Measurements from ENCODE around the gene AFP. TPM values are rescaled to one million over a fixed set of nuclear protein-coding genes. Genes with fewer than 3 reads are reported as not detected.

Gene AFP
- polyA plus RNA-seq, 3 donors = not detected

GRCh38 chr4:73470728-73471127 is 34.7 kb downstream of the AFP start:
- peaks cover 0 to 4% (median 2%) of the 10 kb centered on the region in 3 donors for H3K27me3 Mint-ChIP-seq (ENCODE audit: low read depth in 3 of 3)
- DNase-seq = no peak
- intact Hi-C loops (cut with micrococcal nuclease) = no loop called here
- H3K4me3 Mint-ChIP-seq = no peak overlapping the region
- H2AFZ ChIP-seq (ENCODE audit: insufficient read depth, low read depth, low read length, poor library complexity, severe bottlenecking) = no peak overlapping the region
- no peaks in the 10 kb centered on the region for H3K79me2 ChIP-seq (ENCODE audit: insufficient read depth, low read length)
- no peaks in the 10 kb centered on the region for H3K4me1 Mint-ChIP-seq
- H3K9me3 Mint-ChIP-seq = peaks cover 11 to 24% (median 17%) of the 10 kb centered on the region in 7 donors
- WGBS (ENCODE audit: insufficient coverage) = no CpG with 5 or more reads among the region's 1 CpG
- TF ChIP-seq CTCF (IDR thresholded peaks at IDR 0.05) = no peak
- H3K9ac ChIP-seq (ENCODE audit: insufficient read depth, low read length, poor library complexity, severe bottlenecking) = no peak overlapping the region
- no peaks in the 10 kb centered on the region for H3K27me3 ChIP-seq (ENCODE audit: control insufficient read depth in 2 of 2, insufficient read depth in 2 of 2, low read length in 2 of 2)
- H3K9me3 ChIP-seq (replicated peaks in 1 of 2; ENCODE audit: control insufficient read depth in 1 of 2, insufficient read depth in 1 of 2, low read length in 2 of 2) = peaks cover 3 to 8% of the 10 kb centered on the region in 2 donors
- no peak overlapping the region for H3K4me3 ChIP-seq (replicated peaks in 1 of 3; ENCODE audit: low read depth in 2 of 3, low read length in 3 of 3)
- H3K4me1 ChIP-seq (ENCODE audit: control insufficient read depth in 1 of 2, insufficient read depth in 2 of 2, low read length in 2 of 2) = no peaks in the 10 kb centered on the region
- no peak overlapping the region for H3K27ac Mint-ChIP-seq
- H4K20me1 ChIP-seq (ENCODE audit: insufficient read depth, low read length) = no peaks in the 10 kb centered on the region
- H3K36me3 ChIP-seq (replicated peaks in 1 of 2; ENCODE audit: control insufficient read depth in 1 of 2, insufficient read depth in 2 of 2, low read length in 2 of 2) = no peaks in the 10 kb centered on the region
- H3K4me2 ChIP-seq (replicated peaks; ENCODE audit: extremely low read depth, low read length, poor library complexity, severe bottlenecking) = no peak overlapping the region
- H3K27ac ChIP-seq (ENCODE audit: low read depth in 1 of 2, low read length in 2 of 2) = no peak overlapping the region
- H3K36me3 Mint-ChIP-seq = no peaks in the 10 kb centered on the region

- H3K4me3 Mint-ChIP-seq = no peak overlapping the region
- TF ChIP-seq CTCF (IDR thresholded peaks at IDR 0.05) = no peak
- Histone ChIP-seq H3K79me2 (ENCODE audit: insufficient read depth, low read length) (no peaks in the 10 kb centered on the region), H3K27ac (ENCODE audit: low read depth in 1 of 2, low read length in 2 of 2) (no peak overlapping the region), H3K36me3 (replicated peaks in 1 of 2; ENCODE audit: control insufficient read depth in 1 of 2, insufficient read depth in 2 of 2, low read length in 2 of 2) (no peaks in the 10 kb centered on the region), H2AFZ (ENCODE audit: insufficient read depth, low read depth, low read length, poor library complexity, severe bottlenecking) (no peak overlapping the region), H3K9ac (ENCODE audit: insufficient read depth, low read length, poor library complexity, severe bottlenecking) (no peak overlapping the region), H4K20me1 (ENCODE audit: insufficient read depth, low read length) (no peaks in the 10 kb centered on the region), H3K4me3 (replicated peaks in 1 of 3; ENCODE audit: low read depth in 2 of 3, low read length in 3 of 3) (no peak overlapping the region), H3K27me3 (ENCODE audit: control insufficient read depth in 2 of 2, insufficient read depth in 2 of 2, low read length in 2 of 2) (no peaks in the 10 kb centered on the region), H3K4me1 (ENCODE audit: control insufficient read depth in 1 of 2, insufficient read depth in 2 of 2, low read length in 2 of 2) (no peaks in the 10 kb centered on the region), H3K4me2 (replicated peaks; ENCODE audit: extremely low read depth, low read length, poor library complexity, severe bottlenecking) (no peak overlapping the region), H3K9me3 (replicated peaks in 1 of 2; ENCODE audit: control insufficient read depth in 1 of 2, insufficient read depth in 1 of 2, low read length in 2 of 2) (peaks cover 9 to 12% of the 10 kb centered on the region in 2 donors)
- WGBS (ENCODE audit: insufficient coverage) = 81% methylated on average over 7 of the region's 11 CpGs
- no peaks in the 10 kb centered on the region for H3K4me1 Mint-ChIP-seq
- intact Hi-C loops (cut with micrococcal nuclease) = no loop called here
- no peak overlapping the region for H3K27ac Mint-ChIP-seq
- no peaks in the 10 kb centered on the region for H3K36me3 Mint-ChIP-seq
- no peak for DNase-seq
- H3K27me3 Mint-ChIP-seq (ENCODE audit: low read depth in 3 of 3) = peaks cover 0 to 1% (median 0%) of the 10 kb centered on the region in 3 donors
- peaks cover 10 to 27% (median 20%) of the 10 kb centered on the region in 7 donors for H3K9me3 Mint-ChIP-seq
Observed at GRCh38 chr4:73477176-73477575, 41.2 kb downstream of the AFP start.

All from CD14-positive monocyte (primary cell).